ENCODE data around the gene SPRY2. TPM values are rescaled to one million over a fixed set of nuclear protein-coding genes. Genes with fewer than 3 reads are reported as not detected.

The SPRY2 gene
- total RNA-seq, 1 donor from 2014 or later: 19.7 TPM

GRCh38 chr13:80313668-80314256 is 27.2 kb downstream of the SPRY2 start:
- no peak for DNase-seq (ENCODE audit: low spot score)

GRCh38 chr13:80312967-80313366 is 28.0 kb downstream of the SPRY2 start:
- DNase-seq (ENCODE audit: low spot score): no peak

- no peak for DNase-seq (ENCODE audit: low spot score)
Observed at GRCh38 chr13:80312012-80312704, 28.8 kb downstream of the SPRY2 start.

- no peak for DNase-seq (ENCODE audit: low spot score)
Observed at GRCh38 chr13:80309926-80310325, 31.0 kb downstream of the SPRY2 start.

- DNase-seq (ENCODE audit: low spot score): no peak
Observed at GRCh38 chr13:80307401-80307987, 33.4 kb downstream of the SPRY2 start.

- DNase-seq (ENCODE audit: low spot score): no peak
Observed at GRCh38 chr13:80306337-80306972, 34.5 kb downstream of the SPRY2 start.

- no peak for DNase-seq (ENCODE audit: low spot score)
Observed at GRCh38 chr13:80305737-80306136, 35.2 kb downstream of the SPRY2 start.

GRCh38 chr13:80303225-80303811 is 37.6 kb downstream of the SPRY2 start:
- DNase-seq (ENCODE audit: low spot score): no peak

- DNase-seq (ENCODE audit: low spot score): no peak
Observed at GRCh38 chr13:80299046-80299445, 41.9 kb downstream of the SPRY2 start.

GRCh38 chr13:80297503-80297902 is 43.4 kb downstream of the SPRY2 start:
- DNase-seq (ENCODE audit: low spot score): no peak

GRCh38 chr13:80297094-80297493 is 43.8 kb downstream of the SPRY2 start:
- DNase-seq (ENCODE audit: low spot score): no peak

GRCh38 chr13:80296638-80297037 is 44.3 kb downstream of the SPRY2 start:
- no peak for DNase-seq (ENCODE audit: low spot score)

- no peak for DNase-seq (ENCODE audit: low spot score)
Observed at GRCh38 chr13:80290591-80290990, 50.3 kb downstream of the SPRY2 start.

Measured in ureter (tissue), 1 donor.